Small intestine (tissue), 7 donors: ENCODE data around the gene CMIP. TPM values are rescaled to one million over a fixed set of nuclear protein-coding genes. Genes with fewer than 3 reads are reported as not detected.
A peak's percentile ranks its signal among the peaks of the same experiment; 100 is the strongest.

ENCODE experiments used
- DNase-seq, 2 donors: peaks; one replicate each; pipeline versions ENCODE4 v3.0.0 to v3.0.0-alpha.2; 2013
- FAIRE-seq: peaks from 2 replicates; lab custom pipeline; 2012; peaks lifted over from hg19 to GRCh38; lab: Jason Lieb, UNC
- H3K27ac ChIP-seq, 3 donors: one replicate each; pipeline ENCODE4 v1.5.1; 2013; ENCODE audit warnings: low read length in 2 of 3, mild to moderate bottlenecking in 2 of 3, control low read depth in 1 of 3, inconsistent platforms in 1 of 3, low read depth in 1 of 3, moderate library complexity in 1 of 3
- H3K27me3 ChIP-seq, 3 donors: one replicate each; pipeline ENCODE4 v1.6.1; 2013; ENCODE audit warnings: low read length in 3 of 3, inconsistent platforms in 1 of 3; ENCODE audit not compliant: control insufficient read depth in 3 of 3, insufficient read depth in 3 of 3
- H3K36me3 ChIP-seq, 3 donors: one replicate each; pipeline ENCODE4 v1.6.1; 2013; ENCODE audit warnings: low read length in 3 of 3, inconsistent platforms in 1 of 3, low read depth in 1 of 3, mild to moderate bottlenecking in 1 of 3, moderate library complexity in 1 of 3; ENCODE audit not compliant: control insufficient read depth in 3 of 3, insufficient read depth in 2 of 3
- H3K4me1 ChIP-seq, 3 donors: one replicate each; pipeline ENCODE4 v1.6.1; 2013; ENCODE audit warnings: low read length in 2 of 3, inconsistent platforms in 1 of 3, low read depth in 1 of 3, mild to moderate bottlenecking in 1 of 3, moderate library complexity in 1 of 3; ENCODE audit not compliant: control insufficient read depth in 3 of 3, insufficient read depth in 2 of 3
- H3K4me3 ChIP-seq, 3 donors: one replicate each; pipeline ENCODE4 v1.5.1; 2013; ENCODE audit warnings: low read length in 3 of 3, control low read depth in 1 of 3, inconsistent platforms in 1 of 3, low read depth in 1 of 3, mild to moderate bottlenecking in 1 of 3, moderate library complexity in 1 of 3
- H3K9me3 ChIP-seq, 2 donors: one replicate each; pipeline ENCODE4 v1.6.1; 2013; ENCODE audit warnings: low read depth in 1 of 2, low read length in 1 of 2; ENCODE audit not compliant: control insufficient read depth in 2 of 2, insufficient read depth in 1 of 2
- WGBS, 3 donors: extraction: QIAGEN DNeasy Blood & Tissue Kit; methylation state at CpG; one replicate each; pipeline ENCODE4 v1.1.7; 2013; 5-methylcytosine and 5-hydroxymethylcytosine counted together
- polyA plus RNA-seq, 4 donors: library from polyadenylated mRNA; stranded (reverse) in 3 of 4; unstranded in 1 of 4; fragments of 200-250 nt in 3 of 4; fragments of 120-200 nt in 1 of 4; gene quantifications; one replicate each; pipeline versions ENCODE4 v1.2.1 to v1.2.3, GENCODE V29; 2013
- donor health status: healthy with polysubstance abuse.
- donor health status: control.
- donor health status: control.
- donor health status: Bipolar disorder and iron deficiency.
- donor health status: healthy.

Gene CMIP
- polyA plus RNA-seq, 4 donors = 43.8 to 74.7 (median 55.7) TPM

DNA sequence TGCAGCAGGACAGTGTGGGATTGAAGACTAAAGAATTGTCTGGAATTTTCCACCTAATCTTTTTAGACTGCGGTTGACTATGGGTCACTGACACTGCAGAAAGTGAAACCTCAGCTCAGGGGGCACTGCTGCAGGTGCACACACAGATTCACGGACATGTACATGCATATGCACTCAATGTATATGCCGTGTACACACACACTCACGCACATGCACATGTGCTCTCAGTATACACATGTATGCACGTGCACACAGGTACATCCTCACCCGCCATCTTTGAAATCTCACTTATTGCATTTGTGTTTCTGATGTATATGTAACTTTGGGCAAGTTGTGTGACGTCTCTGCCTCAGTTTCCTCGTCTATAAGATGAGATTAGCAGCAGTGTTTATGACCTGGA is 27.3 kb downstream of the CMIP start:
- H3K4me3 ChIP-seq = no peak overlapping the region
- no peaks in the 10 kb centered on the region for H3K27me3 ChIP-seq
- peaks cover 4 to 35% (median 23%) of the 10 kb centered on the region in 3 donors for H3K4me1 ChIP-seq
- FAIRE-seq = no peak
- DNase-seq = no peak
- peaks cover 0 to 59% (median 0%) of the 10 kb centered on the region in 3 donors for H3K36me3 ChIP-seq
- no peak overlapping the region for H3K27ac ChIP-seq
- no peaks in the 10 kb centered on the region for H3K9me3 ChIP-seq
- WGBS, 3 donors = 91 to 93% (median 92%) methylated on average over 8 of the region's 8 CpGs

- Histone ChIP-seq H3K9me3 (no peaks in the 10 kb centered on the region), H3K27me3 (no peaks in the 10 kb centered on the region), H3K36me3 (peaks cover 0 to 64% (median 0%) of the 10 kb centered on the region in 3 donors), H3K4me3 (no peak overlapping the region), H3K27ac (peak overlapping the region in 1 of 3 donors; percentile 55), H3K4me1 (peaks cover 5 to 30% (median 28%) of the 10 kb centered on the region in 3 donors)
- DNase-seq (no peak), FAIRE-seq (no peak)
- 86 to 89% (median 88%) methylated on average over 7 of the region's 7 CpGs for WGBS, 3 donors
Measured at GRCh38 chr16:81472391-81472790, 27.8 kb downstream of the CMIP start.

DNA sequence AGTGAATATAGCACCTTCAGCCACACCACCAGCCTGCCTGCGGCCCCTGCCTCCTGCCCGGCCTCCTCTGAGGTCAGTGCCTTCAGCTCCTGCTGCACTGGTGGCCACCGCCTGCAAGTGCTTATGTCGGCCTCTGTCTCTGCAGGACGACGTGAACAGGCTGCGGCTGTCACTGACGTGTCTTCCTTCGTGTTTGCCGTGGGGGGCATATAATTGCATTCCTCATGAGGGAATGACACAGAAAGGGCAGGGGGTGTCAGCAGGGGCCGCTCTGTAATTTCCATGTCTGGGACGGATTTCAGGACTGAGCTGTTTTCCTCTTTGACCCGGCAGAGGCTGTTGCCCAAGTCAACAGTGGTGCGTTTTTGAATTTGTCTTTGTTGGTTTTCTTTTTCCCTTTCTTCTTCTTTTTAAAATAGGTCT is 28.5 kb downstream of the CMIP start:
- Histone ChIP-seq H3K36me3 (peaks cover 0 to 68% (median 0%) of the 10 kb centered on the region in 3 donors), H3K4me3 (no peak overlapping the region), H3K27ac (peak overlapping the region in 1 of 3 donors; percentile 55), H3K27me3 (no peaks in the 10 kb centered on the region), H3K4me1 (peaks cover 7 to 29% (median 29%) of the 10 kb centered on the region in 3 donors), H3K9me3 (no peaks in the 10 kb centered on the region)
- DNase-seq = no peak
- 61 to 88% (median 81%) methylated on average over 14 of the region's 14 CpGs for WGBS, 3 donors
- FAIRE-seq = no peak

- Histone ChIP-seq H3K9me3 (no peaks in the 10 kb centered on the region), H3K4me3 (no peak overlapping the region), H3K27ac (peak overlapping the region in 2 of 3 donors; percentile 56 to 64), H3K36me3 (peaks cover 0 to 68% (median 0%) of the 10 kb centered on the region in 3 donors), H3K27me3 (no peaks in the 10 kb centered on the region), H3K4me1 (peaks cover 7 to 32% (median 31%) of the 10 kb centered on the region in 3 donors)
- 53 to 88% (median 75%) methylated on average over 10 of the region's 10 CpGs for WGBS, 3 donors
- DNase-seq (no peak), FAIRE-seq (no peak)
Measured at GRCh38 chr16:81473558-81473957, 28.9 kb downstream of the CMIP start.

- 77 to 85% (median 83%) methylated on average over 20 of the region's 20 CpGs for whole genome bisulfite sequencing, 3 donors
- Histone ChIP-seq H3K27ac (peak overlapping the region in 2 of 3 donors; percentile 56 to 64), H3K4me1 (peaks cover 4 to 32% (median 28%) of the 10 kb centered on the region in 3 donors), H3K9me3 (no peaks in the 10 kb centered on the region), H3K4me3 (no peak overlapping the region), H3K36me3 (peaks cover 0 to 69% (median 0%) of the 10 kb centered on the region in 3 donors), H3K27me3 (no peaks in the 10 kb centered on the region)
- peak; percentile 39 to 49 for DNase-seq
- FAIRE-seq = no peak
Measured at GRCh38 chr16:81473969-81474959, 29.7 kb downstream of the CMIP start.

- Histone ChIP-seq H3K4me3 (no peak overlapping the region), H3K36me3 (peaks cover 0 to 70% (median 0%) of the 10 kb centered on the region in 3 donors), H3K27me3 (no peaks in the 10 kb centered on the region), H3K4me1 (peaks cover 13 to 46% (median 33%) of the 10 kb centered on the region in 3 donors), H3K27ac (peak overlapping the region; percentile 30 to 76 (median 45)), H3K9me3 (peaks cover 0 to 3% of the 10 kb centered on the region in 2 donors)
- DNase-seq (peak in 1 of 2 donors; percentile 49), FAIRE-seq (no peak)
- WGBS, 3 donors = 78 to 82% (median 80%) methylated on average over 19 of the region's 19 CpGs
Measured at GRCh38 chr16:81477697-81478693, 33.4 kb downstream of the CMIP start.

DNA sequence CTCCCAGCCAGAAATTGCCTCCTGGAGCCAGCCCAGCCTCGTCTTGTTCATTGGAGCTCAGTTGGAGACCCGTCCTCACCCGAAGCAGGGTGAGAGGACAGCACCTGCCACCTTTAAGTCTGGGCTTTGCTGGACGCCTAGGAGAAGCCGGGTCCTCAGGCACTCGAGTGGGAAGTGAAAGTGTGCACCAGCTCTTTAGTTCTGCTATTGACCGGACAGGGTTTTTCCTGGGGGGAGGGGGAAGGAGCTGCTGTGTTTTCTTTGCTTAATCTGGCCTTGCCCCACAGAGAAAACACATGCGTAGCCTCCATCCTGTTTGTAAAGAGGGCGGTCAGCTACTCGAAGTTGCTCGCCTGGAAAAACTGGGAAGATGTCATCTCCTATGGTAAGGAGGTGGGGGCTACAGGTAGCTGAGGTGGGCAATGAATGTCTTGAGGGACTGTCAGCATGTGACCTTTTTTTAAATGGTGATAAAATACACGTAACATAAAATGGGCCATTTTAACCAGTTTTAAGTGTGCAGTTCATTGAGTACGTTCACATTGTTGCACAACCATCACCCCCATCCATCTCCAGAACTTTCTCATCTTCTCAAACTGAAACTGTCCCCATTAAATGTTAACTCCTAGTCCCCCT is 34.4 kb downstream of the CMIP start:
- Histone ChIP-seq H3K4me1 (peaks cover 13 to 44% (median 37%) of the 10 kb centered on the region in 3 donors), H3K27me3 (no peaks in the 10 kb centered on the region), H3K4me3 (peak overlapping the region in 1 of 3 donors; percentile 14), H3K27ac (peak overlapping the region; percentile 30 to 76 (median 45)), H3K9me3 (peaks cover 0 to 6% of the 10 kb centered on the region in 2 donors), H3K36me3 (peaks cover 0 to 71% (median 0%) of the 10 kb centered on the region in 3 donors)
- WGBS, 3 donors = 46 to 61% (median 59%) methylated on average over 13 of the region's 13 CpGs
- no peak for FAIRE-seq
- peak; percentile 51 to 61 for DNase-seq
